K562 (cell line): ENCODE data around the gene LRFN4. TPM values are rescaled to one million over a fixed set of nuclear protein-coding genes. Genes with fewer than 3 reads are reported as not detected.

Experiments used
- CBX3 ChIP-seq, 2 experiments: IDR thresholded peaks; 1 replicate in 1 of 2; 2 replicates in 1 of 2; pipeline ENCODE4 v1.6.1; 2012; ENCODE audit warnings: inconsistent platforms in 2 of 2, low read length in 2 of 2, borderline replicate concordance in 1 of 2, control low read depth in 1 of 2
- CHD1 ChIP-seq: fragments of 200-600 bp; sonication (generic); IDR thresholded peaks from one replicate; pipeline ENCODE4 v1.6.1; 2012; ENCODE audit warnings: mild to moderate bottlenecking, moderate library complexity, low read length, inconsistent platforms
- ETV5 ChIP-seq: sonication (generic); formaldehyde crosslinking; IDR thresholded peaks from 2 replicates; pipeline ENCODE4 v1.4.0; 2020; ENCODE audit warnings: low read depth, mild to moderate bottlenecking, missing genetic modification reagents
- FOXA3 ChIP-seq, 2 experiments: fragments of 450-650 bp in 1 of 2; sonication (generic) in 1 of 2; formaldehyde crosslinking; IDR thresholded peaks in 1 of 2; conservative IDR thresholded peaks in 1 of 2; 2 replicates each; pipeline versions ENCODE4 v1.4.0 to v1.8.0; 2020 to 2022; ENCODE audit warnings: mild to moderate bottlenecking in 2 of 2, missing genetic modification reagents in 1 of 2
- HDAC2 ChIP-seq: fragments of 450-650 bp; IDR thresholded peaks from 2 replicates; pipeline ENCODE4 v1.6.1; 2016; ENCODE audit warnings: mild to moderate bottlenecking
- MEF2D ChIP-seq: conservative IDR thresholded peaks from 2 replicates; pipeline ENCODE4 v1.6.1; 2016; ENCODE audit warnings: low read depth, missing genetic modification characterization, missing compliant biosample characterization
- NCOR1 ChIP-seq: fragments of 450-650 bp; IDR thresholded peaks from 2 replicates; pipeline ENCODE4 v1.6.1; 2016; ENCODE audit warnings: mild to moderate bottlenecking, moderate library complexity
- NFIC ChIP-seq: fragments of 450-650 bp; IDR thresholded peaks from 2 replicates; pipeline ENCODE4 v1.6.1; 2017; ENCODE audit warnings: mild to moderate bottlenecking, inconsistent platforms
- PHB2 ChIP-seq: fragments of 450-650 bp; IDR thresholded peaks from 2 replicates; pipeline ENCODE4 v1.6.1; 2017; ENCODE audit warnings: low read depth
- PHTF2 ChIP-seq: fragments of 250-450 bp; sonication (Bioruptor Pico); IDR thresholded peaks from 2 replicates; pipeline ENCODE4 v1.5.0; 2021; ENCODE audit warnings: mild to moderate bottlenecking
- POLR2AphosphoS5 ChIP-seq: IDR thresholded peaks from 2 replicates; pipeline ENCODE4 v1.6.1; 2011; ENCODE audit warnings: mild to moderate bottlenecking, low read depth, low read length, moderate library complexity; ENCODE audit not compliant: control insufficient read depth, insufficient read depth
- SP1 ChIP-seq: sonication (generic); formaldehyde crosslinking; IDR thresholded peaks from 2 replicates; pipeline ENCODE4 v1.8.1; 2022; ENCODE audit warnings: mild to moderate bottlenecking, missing genetic modification reagents
- TAF7 ChIP-seq: fragments of 450-650 bp; IDR thresholded peaks from 2 replicates; pipeline ENCODE4 v1.6.1; 2016; ENCODE audit warnings: missing genetic modification characterization, missing compliant biosample characterization
- TEAD1 ChIP-seq, 2 experiments: fragments of 450-650 bp in 1 of 2; sonication (generic) in 1 of 2; formaldehyde crosslinking; IDR thresholded peaks; 2 replicates each; pipeline versions ENCODE4 v1.4.0 to v1.8.0; 2020 to 2022; ENCODE audit warnings: mild to moderate bottlenecking in 2 of 2, missing genetic modification reagents in 1 of 2
- ZBTB17 ChIP-seq: fragments of 450-650 bp; formaldehyde crosslinking; IDR thresholded peaks from 2 replicates; pipeline ENCODE4 v1.4.0; 2020; ENCODE audit warnings: mild to moderate bottlenecking
- ZNF134 ChIP-seq: fragments of 250-450 bp; sonication (Bioruptor Pico); conservative IDR thresholded peaks from 2 replicates; pipeline ENCODE4 v1.4.0; 2020
- ZNF589 ChIP-seq: fragments of 200-800 bp; sonication (Bioruptor generic); IDR thresholded peaks from 2 replicates; pipeline ENCODE4 v1.6.1; 2016; ENCODE audit warnings: low read depth, missing genetic modification characterization, missing compliant biosample characterization
- ZNF766 ChIP-seq: fragments of 200-800 bp; sonication (Bioruptor generic); conservative IDR thresholded peaks from 2 replicates; pipeline ENCODE4 v1.6.1; 2016; ENCODE audit warnings: missing genetic modification characterization, missing compliant biosample characterization
- polyA plus RNA-seq, 8 experiments: library from polyadenylated mRNA; depleted of rRNA in 4 of 8; stranded (reverse) in 5 of 8; unstranded in 3 of 8; fragments of >200 nt; fragmentation: Nextera tagmentation in 2 of 8; fragmentation: Illumina TruSeq in 1 of 8; extraction: Ambion mirVana in 2 of 8; extraction: Trizol in 1 of 8; gene quantifications; 2 replicates each; pipeline versions ENCODE4 v1.2.1 to v1.2.3, GENCODE V29; 2011 to 2014; ENCODE audit warnings: inconsistent platforms in 1 of 8, missing spikeins in 1 of 8
- total RNA-seq, 7 experiments: library from RNA; depleted of rRNA in 6 of 7; stranded (reverse); fragments of >200 nt in 6 of 7; fragmentation: Illumina TruSeq in 2 of 7; extraction: Trizol in 2 of 7; gene quantifications; 2 replicates each; pipeline versions ENCODE4 v1.2.1 to v1.2.3, GENCODE V29; 2011 to 2021; ENCODE audit warnings: low replicate concordance in 1 of 7
- TF ChIP-seq, protein P1 (sequence below): fragments of 250-450 bp; sonication (Bioruptor Pico); IDR thresholded peaks from 2 replicates; pipeline ENCODE4 v1.5.0; 2021; ENCODE audit warnings: mild to moderate bottlenecking, moderate library complexity
- TF ChIP-seq, protein P2 (sequence below): sonication (generic); formaldehyde crosslinking; IDR thresholded peaks from 2 replicates; pipeline ENCODE4 v1.9.0; 2022; ENCODE audit warnings: mild to moderate bottlenecking, missing genetic modification reagents
- TF ChIP-seq, protein P3 (sequence below), 2 experiments: fragments of 250-450 bp in 1 of 2; fragments of 450-650 bp in 1 of 2; sonication (Bioruptor Pico) in 1 of 2; IDR thresholded peaks; 2 replicates each; pipeline versions ENCODE4 v1.6.1 to v1.8.0; 2016 to 2021; ENCODE audit warnings: mild to moderate bottlenecking in 2 of 2, moderate library complexity in 2 of 2, missing compliant biosample characterization in 1 of 2, missing genetic modification characterization in 1 of 2

LRFN4 gene
- total and polyA plus RNA-seq, 9 of the 15 experiments (the other 6 are each of a cell fraction or from before 2014, with no cell fraction given), result 0.10 to 60.1 (median 6.7) TPM

DNA sequence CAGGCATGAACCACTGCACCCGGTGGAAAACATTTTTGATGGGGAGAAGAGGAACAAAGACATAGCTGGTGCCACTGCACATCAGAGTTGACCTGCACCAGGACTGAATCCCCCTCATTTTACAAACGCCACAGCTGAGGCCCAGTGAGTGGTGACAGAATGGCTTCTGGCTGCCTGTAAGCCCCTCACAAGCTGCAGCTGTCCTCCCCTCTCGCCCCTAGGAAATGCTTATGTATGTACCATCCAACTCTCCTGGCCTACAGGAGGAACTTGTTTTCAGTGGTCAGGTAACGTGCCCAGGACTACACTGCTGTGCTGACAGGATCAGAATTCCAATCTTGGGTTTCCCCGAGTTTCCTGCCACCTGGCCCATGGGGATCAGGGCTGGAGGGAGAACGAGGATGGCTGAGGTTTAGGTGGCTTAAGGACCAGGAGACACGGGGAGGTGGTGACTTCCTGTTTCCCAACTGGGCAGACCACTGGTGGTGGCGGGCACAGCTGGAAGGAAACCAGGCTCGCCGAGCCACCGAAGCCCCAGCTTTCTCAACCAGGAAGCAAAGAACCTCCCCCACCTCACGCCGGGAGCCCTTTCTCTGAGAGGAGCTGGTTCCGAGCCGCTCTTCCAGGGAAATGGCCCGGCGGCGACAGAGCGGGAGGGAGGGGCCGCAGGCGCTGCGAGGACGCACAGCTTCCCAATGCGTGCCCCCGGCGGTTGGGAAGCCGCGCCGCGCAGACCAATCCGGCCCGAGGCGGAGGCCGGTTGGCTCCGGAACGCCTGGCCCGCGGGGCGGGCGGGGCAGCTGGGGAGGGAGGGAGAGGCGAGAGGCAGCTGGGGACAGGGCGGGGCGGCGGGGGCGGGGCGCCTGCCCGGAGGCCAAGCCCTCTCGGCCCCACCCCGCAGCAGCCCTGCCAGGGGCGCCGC, 1.0 kb upstream of the LRFN4 start (continued):
- TF ChIP-seq, protein P1, sequence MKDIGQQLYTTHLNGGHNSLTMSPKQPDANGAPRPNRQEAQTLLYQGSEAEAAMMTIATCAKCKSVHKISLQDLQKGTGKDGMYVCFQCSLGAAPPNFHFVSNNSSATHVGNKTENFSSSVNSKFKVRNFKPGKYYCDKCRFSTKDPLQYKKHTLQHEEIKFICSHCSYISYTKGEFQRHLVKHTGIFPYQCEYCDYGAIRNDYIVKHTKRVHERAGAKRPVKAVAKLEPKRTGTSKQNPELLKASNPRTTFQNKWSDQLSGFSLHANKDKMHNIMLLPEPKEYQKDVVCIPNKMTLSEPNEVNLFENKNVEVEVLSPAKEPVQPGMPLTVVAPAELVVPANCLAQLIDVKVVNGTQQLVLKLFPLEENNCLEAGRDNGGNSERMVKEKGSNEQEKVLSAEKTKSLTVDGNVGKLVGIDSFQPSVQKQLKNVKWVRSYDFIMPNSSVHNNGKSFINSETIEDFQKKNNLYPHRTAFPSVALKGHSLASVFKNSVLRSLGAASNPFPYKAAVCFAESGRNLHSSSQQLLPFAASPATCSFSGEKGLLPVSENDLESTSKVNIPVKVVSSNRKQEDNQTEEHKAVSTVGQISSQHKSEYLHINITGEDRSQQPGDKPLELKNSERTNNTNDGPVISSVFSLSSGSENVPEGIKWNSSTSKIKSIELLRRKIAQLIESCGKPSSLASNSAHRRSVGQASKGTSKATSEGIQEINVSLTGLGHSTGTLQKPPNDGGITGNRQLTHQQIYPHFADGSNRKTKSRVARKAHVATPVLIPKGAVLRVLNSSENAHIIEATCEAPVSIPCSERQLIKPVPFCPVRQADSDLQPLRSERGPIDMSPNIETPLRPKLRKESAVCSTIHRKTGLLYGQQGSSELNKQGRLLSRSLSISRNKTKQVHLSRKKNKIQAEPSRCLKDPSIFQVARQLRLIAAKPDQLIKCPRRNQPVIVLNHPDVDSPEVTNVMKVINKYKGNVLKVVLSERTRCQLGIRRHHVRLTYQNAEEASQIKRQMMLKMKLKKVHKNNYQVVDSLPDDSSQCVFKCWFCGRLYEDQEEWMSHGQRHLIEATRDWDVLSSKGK (CRISPR knock-in tag), result no peak
- TF ChIP-seq ZNF134 (CRISPR knock-in tag) (no peak), ETV5 (CRISPR knock-in tag) (0 out of 2 replicates have a peak, but pooled peaks have one; percentile 10), CHD1 (no peak), NCOR1 (peak; percentile 29; the same call in 1 of the 2 replicates), FOXA3 (CRISPR knock-in tag; conservative IDR thresholded peaks at IDR 0.05 in 1 of 2, IDR thresholded peaks at IDR 0.05 in 1 of 2) (peak in 1 of 2 experiments; percentile 15; a peak in 1 of 4 replicates), ZBTB17 (CRISPR knock-in tag) (peak; percentile 73), PHTF2 (CRISPR knock-in tag) (no peak), NFIC (peak; percentile 8; the same call in 1 of the 2 replicates), CBX3 (IDR thresholded peaks at IDR 0.05; ENCODE audit: borderline replicate concordance in 1 of 2, low read length in 2 of 2) (peak in 1 of 2 experiments; percentile 65; a peak in 1 of 3 replicates), SP1 (CRISPR knock-in tag) (peak; percentile 75), HDAC2 (peak; percentile 15; the same call in 1 of the 2 replicates), POLR2AphosphoS5 (peak; percentile 86), TAF7 (peak; percentile 68; the same call in 1 of the 2 replicates), PHB2 (no peak), ZNF766 (CRISPR knock-in tag) (peak; percentile 8; the same call in 1 of the 2 replicates), ZNF589 (CRISPR knock-in tag) (peak; percentile 88; the same call in 1 of the 2 replicates), MEF2D (tag) (0 out of 2 replicates have a peak, but pooled peaks have one; percentile 57), TEAD1 (CRISPR knock-in tag; IDR thresholded peaks at IDR 0.05) (0 out of 4 replicates have a peak, but pooled peaks of 1 of the 2 experiments have one; percentile 31)
- TF ChIP-seq, protein P2, sequence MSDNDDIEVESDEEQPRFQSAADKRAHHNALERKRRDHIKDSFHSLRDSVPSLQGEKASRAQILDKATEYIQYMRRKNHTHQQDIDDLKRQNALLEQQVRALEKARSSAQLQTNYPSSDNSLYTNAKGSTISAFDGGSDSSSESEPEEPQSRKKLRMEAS (CRISPR knock-in tag), result peak; percentile 80
- TF ChIP-seq, protein P3, sequence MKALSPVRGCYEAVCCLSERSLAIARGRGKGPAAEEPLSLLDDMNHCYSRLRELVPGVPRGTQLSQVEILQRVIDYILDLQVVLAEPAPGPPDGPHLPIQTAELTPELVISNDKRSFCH (CRISPR knock-in tag; IDR thresholded peaks at IDR 0.05), result no peak
- TF ChIP-seq, protein P3 (tag; IDR thresholded peaks at IDR 0.05), result peak; percentile 56; the same call in 1 of the 2 replicates
